NCI-H526 treated with DMSO at 0.1 percent for 48 hours (cell line): ENCODE measurements around the gene TOMM70.
"Not testable (repeated sequence)": the region's sequence is repeated elsewhere in the genome, so short reads cannot be mapped to it uniquely, and the experiment has no call there.

Experiments used
- DNase-seq: peaks from one replicate; lab custom pipeline; 2025; lab: John Stamatoyannopoulos, UW

TOMM70 gene

GRCh38 chr3:100361897-100362296 lies 39.0 kb downstream of the TOMM70 start:
- no peak for DNase-seq

DNA sequence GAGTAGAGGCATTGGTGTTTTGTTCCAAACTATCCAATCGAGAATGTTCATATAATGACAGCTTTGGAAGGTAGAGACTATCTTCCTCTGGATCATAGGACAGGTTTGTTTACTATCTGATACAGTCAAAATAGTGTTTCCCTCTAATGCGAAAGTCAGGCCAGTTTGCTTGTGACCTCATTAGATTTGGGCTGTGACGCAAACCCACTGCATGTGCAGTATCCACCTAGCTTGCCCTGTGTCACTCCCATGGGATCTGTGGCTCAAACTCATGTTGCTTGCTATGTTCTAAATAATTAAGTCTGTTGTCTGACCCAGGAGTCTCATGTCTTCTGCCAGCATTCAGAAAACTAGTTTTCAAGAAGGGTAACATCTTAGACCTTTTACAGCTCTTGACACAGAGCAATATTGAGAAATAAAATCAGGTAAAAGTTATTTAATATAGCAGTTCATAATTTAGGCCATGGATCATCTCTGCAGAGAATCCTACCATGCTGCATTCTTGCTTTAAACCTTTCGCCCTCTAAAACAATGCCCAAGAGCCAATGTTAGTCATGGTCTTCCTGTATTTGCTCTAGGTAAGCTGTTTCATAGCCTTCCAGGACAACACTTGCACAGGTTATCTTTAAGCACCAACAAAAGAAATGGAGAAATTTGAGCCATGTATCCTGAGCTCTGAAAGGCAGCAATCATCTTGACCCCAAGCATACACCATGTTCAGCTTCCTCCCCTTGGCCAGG lies 40.0 kb downstream of the TOMM70 start:
- no peak for DNase-seq

GRCh38 chr3:100359035-100359434 lies 41.9 kb downstream of the TOMM70 start:
- no peak for DNase-seq

DNA sequence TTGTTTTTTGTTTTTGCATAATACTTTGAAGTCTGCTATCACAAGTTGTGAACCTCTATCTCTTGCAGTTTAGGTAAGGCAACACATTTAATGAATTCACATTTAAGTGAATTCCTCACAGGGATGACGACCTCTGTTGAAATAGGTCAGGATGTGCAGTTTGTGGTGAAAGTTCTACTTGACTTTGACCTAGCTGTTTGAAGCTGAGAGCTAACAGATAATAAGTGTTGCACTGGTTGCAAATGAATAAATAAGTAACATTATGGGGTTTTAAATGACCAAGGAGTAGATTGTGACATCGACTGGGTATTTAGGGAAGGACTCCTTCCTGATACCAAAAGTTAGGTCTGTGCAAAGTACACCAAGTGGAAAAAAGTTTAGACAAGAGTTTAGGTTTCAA lies 42.5 kb downstream of the TOMM70 start:
- no peak for DNase-seq

DNA sequence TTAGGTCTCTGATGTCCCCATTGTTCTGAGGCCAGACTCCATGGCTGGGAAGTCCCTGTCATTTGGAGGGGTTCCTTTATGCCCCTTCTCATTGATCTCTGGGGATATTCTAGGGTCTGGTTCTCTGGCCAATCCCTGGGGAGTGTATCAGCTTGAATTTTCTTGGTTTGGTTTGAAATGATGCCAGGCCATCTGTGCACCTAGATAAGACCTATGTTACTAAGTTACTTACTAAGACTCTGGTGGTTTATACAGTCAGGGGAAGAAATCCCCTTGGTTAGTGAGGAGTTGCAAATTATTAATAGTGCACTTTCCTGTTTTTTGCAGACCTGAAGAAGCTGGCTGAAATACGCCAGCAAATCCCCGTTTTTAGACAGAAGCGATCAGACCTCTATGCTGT lies 46.0 kb downstream of the TOMM70 start:
- no peak for DNase-seq

DNA sequence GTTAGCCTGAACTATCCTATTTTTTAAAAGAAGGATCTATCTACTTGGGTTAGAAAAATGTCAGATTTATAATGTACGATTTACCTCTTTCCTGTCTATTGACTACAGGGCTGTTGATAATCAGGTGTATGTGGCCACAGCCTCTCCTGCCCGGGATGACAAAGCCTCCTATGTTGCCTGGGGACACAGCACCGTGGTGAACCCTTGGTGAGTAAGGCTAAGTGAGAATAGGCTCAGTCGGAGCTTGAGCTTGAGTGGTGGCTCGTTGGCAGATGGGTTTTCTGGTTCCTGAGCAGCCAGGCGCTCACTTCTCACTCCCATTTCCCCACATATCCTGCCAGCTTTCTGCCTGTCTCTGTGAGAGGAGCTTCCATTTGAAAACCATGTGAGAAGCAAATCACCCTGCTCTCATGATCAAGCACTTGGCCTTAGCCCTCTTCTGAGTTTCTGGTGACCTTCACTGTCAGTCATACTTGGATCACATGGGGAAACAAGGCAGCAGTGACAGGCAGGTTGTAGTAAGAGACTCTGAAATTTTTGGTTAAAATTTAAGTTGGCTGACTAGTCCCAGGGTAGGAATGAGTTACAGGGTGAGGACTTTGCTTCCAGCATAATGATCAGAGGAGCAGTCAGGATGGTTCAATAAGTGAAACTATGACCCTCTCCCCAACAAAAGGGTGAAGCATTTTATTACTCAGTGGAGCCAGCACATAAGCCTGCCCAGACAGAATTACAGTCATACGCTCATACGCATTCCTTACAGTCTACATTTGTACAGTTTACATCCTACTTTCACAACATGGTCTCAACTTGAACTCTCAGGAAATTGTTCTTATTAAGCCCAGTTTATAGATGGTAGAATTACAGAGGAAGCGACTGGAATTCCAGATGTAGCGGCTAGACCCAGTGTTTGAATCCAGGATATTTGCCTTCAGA lies 48.3 kb downstream of the TOMM70 start:
- DNase-seq, result no peak

DNA sequence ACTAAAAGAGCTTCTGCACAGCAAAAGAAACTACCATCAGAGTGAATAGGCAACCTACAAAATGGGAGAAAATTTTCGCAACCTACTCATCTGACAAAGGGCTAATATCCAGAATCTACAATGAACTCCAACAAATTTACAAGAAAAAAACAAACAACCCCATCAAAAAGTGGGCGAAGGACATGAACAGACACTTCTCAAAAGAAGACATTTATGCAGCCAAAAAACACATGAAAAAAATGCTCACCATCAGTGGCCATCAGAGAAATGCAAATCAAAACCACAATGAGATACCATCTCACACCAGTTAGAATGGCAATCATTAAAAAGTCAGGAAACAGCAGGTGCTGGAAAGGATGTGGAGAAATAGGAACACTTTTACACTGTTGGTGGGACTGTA lies 49.1 kb downstream of the TOMM70 start:
- DNase-seq, result not testable (repeated sequence)

GRCh38 chr3:100348727-100349126 lies 52.2 kb downstream of the TOMM70 start:
- no peak for DNase-seq

- no peak for DNase-seq
Observed at GRCh38 chr3:100340527-100340926, 60.4 kb downstream of the TOMM70 start.

DNA sequence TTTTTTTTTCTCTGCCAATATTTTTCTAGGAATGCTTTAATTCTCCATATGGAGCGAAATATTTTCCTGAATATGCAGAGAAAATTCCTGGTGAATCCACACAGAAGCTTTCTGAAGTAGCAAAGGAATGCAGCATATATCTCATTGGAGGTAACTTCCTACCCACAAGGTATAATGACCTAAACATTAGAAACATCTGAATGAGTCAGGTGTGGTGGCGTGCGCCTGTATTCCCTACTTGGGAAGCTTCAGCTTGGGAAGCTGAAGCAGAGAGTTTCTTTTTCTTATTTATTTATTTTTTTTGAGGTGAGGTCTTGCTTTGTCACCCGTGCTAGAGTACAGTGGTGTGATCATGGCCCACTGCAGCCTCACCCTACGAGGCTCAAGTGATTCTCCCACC lies 61.1 kb downstream of the TOMM70 start:
- DNase-seq, result no peak

DNA sequence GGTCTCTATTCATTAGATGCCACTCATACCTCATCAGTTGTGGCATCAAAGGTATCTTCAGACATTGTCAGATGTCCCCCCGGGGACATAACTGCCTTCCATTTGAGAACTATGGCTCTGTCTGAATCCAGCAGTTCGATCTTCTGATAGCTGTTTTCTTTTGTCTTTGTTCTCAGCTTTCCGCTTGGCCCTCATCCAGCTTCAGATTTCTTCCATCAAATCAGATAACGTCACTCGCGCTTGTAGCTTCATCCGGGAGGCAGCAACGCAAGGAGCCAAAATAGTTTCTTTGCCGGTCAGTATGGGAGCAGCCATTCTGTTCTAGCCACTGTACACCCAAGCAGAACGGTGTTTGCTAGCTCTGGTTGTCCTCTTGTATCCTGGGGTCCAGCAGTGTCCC lies 62.0 kb downstream of the TOMM70 start:
- no peak for DNase-seq

- not testable (repeated sequence) for DNase-seq
Observed at GRCh38 chr3:100336229-100336628, 64.7 kb downstream of the TOMM70 start.

GRCh38 chr3:100335434-100335833 lies 65.5 kb downstream of the TOMM70 start:
- DNase-seq, result no peak

DNA sequence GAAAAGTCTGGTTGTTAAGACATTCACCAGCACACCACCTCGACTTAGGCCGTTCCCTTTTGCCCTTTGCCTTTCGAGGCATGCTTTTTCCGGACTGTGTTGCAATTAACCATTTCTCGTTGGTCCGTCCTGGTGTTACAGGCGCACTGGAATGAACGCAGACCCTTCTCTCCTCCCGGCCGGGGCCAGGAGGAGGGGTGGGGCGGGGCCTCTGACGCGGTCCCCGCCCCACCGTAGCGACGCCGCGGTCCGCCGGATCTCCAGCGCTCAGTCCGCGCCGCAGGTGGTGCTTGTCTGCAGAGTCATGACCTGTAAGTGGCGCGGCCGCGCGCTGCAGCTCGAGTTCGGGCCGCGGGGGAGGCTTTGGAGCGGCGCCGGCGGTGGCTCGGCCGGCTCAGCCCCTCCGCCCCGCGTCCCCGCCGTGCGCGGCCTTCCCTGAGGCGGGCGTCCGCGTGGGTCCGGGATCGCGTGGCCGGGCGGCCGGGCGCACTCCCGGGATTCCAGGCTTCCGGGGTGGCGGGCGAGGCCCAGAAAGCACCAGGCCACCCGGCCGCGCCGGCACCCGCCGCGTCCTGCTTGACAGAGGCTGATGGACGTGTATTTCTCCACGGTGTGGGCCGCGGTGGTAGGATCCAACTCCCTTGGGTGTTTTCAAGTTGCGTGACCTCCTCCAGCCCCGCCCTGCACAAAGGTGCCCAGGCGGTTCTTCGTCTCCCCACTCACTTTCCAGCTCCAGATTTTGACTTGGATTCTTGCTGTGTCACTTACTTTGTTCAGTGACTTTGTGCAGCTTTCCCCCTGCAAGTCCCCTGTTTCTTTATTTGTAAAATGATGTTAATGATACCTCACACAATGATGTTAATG lies 66.2 kb downstream of the TOMM70 start, which contains the start of gene NIT2:
TSS of gene NIT2 (plus strand) at position 270 of the 864 bp plus-strand sequence. CDS start at position 305, 35 bp downstream.
- DNase-seq, result peak; percentile 39

GRCh38 chr3:100333970-100334487 lies 66.9 kb downstream of the TOMM70 start:
- DNase-seq, result no peak

DNA sequence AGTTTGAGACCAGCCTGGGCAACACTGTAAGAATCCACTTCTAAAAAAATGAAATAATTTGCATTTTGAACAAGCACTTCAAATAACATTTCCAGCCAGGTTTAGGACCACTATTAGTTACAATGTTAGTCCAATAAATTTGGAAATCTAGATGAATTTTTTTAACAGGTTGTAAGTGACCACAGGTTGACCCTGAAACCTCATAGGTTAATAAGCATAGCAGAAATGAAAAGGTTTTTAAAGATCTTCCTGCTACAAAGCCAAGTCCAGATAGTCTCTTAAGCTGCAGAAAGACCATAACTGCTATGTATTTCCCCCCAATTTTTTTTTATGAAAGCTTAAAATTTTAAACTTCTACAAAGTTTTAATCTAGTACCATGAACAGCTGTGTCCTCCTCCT lies 67.8 kb downstream of the TOMM70 start:
- DNase-seq, result no peak

DNA sequence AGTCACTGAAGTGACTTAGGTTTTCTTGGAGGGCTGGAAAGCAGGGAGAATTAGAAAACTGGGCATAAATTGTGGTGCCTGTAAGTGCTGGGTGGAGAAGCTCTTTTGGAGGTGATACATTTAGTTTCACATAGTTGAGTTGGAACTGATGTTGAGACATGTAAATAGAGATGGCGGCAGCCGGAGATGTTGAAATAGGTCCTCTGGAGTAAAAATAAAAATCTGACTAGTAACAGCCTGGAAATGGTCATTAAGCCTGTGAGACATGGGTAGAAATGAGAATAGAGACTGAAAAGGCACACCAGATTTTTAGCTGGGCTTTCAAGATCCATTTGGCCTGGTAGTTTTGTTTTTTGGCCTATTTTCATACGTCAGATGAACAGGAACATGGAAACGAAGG lies 69.2 kb downstream of the TOMM70 start:
- no peak for DNase-seq

DNA sequence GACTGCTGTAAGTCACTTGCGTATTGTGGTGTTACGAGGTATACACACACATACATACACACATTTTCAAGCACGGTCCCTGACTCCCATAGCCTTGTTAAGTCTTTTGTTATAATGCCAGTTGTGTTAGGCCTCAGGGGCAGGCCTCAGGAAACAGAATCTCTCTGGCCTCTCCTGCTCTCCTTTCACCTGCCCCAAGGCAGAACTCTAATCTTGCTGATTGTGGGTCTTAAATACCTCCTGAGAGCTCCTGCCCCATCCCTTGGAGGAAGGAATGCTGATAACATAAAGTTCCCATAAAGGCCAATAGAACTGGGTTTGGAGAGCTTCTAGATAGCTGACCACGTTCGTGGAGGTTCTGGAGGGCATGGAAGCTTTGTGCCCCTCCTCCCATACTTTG lies 70.2 kb downstream of the TOMM70 start:
- DNase-seq, result no peak

DNA sequence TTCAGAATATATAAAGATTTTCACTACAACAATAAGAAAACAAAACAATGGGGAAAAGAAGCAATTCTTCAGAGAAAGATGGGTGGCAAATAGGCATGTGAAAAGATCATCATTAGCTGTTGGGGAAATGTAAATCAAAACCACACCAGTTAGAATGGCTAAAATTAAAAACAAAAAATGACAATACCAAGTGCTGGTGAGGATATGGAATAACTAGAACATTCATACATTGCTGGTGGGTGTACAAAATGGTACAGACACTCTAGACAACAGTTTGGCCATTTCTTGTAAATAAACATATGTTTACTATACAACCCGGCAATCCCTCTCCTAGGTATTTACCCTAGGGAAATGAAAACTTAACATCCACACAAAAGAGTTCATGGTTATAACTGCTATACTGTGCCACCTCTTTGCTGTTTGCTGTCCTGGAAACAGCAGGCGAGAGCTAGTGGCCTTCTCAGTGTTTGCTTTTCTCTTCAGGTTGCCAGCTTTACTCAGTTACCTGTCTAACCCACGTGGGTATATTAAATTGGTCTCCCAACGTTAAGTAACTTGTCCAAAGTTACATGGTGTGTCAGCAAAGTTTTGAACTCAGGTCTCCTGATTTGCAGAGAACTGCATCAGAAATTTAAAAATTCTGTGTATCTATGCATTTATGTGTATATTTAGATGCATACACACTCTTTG lies 70.9 kb downstream of the TOMM70 start:
- DNase-seq, result no peak

DNA sequence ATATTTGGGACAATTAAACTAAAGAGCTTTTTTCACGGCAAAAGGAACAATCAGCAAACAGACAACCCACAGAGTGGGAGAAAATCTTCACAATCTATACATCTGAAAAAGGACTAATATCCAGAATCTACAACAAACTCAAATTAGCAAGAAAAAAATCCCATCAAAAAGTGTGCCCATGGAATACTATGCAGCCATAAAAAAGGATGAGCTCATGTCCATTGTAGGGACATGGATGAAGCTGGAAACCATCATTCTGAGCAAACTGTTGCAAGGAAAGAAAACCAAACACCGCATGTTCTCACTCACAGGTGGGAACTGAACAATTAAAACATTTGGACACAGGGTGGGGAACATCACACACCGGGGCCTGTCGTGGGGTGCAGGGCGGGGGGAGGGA lies 73.5 kb downstream of the TOMM70 start:
- not testable (repeated sequence) for DNase-seq

DNA sequence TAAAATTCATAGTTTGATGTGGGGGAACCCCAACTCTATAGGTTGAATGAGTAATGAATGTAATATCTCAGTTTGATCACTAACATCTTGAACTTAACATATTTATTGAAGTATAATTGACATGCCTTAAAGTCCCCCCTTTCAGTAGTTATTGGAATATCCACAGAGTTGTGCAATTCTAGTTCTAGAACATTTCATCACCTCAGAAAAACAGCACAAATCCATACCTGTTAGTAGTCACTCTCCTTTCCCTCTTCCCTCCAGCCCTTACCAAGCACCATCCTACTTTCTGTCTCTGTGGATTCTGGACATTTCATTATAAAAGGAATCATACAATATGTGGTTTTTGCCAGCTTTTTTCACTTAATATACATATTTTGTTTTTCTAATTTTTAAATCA lies 75.1 kb downstream of the TOMM70 start:
- DNase-seq, result no peak
